H9 (cell line): Measurements from ENCODE around the gene MOB1B. TPM values are rescaled to one million over a fixed set of nuclear protein-coding genes. Genes with fewer than 3 reads are reported as not detected.

Source experiments
- DNase-seq: peaks from one replicate; pipeline ENCODE4 v3.0.0-alpha.2; 2017
- H2AFZ ChIP-seq: one replicate; pipeline ENCODE4 v1.6.1; 2013; ENCODE audit warnings: mild to moderate bottlenecking, low read length, control low read depth, moderate library complexity
- H2AK5ac ChIP-seq: 2 replicates; pipeline ENCODE4 v1.6.1; 2013; ENCODE audit warnings: low read length, control low read depth, mixed read lengths; ENCODE audit not compliant: insufficient read length
- H2BK120ac ChIP-seq: one replicate; pipeline ENCODE4 v1.6.1; 2013; ENCODE audit warnings: low read depth, mild to moderate bottlenecking, low read length, control low read depth, inconsistent platforms; ENCODE audit not compliant: poor library complexity, severe bottlenecking
- H2BK12ac ChIP-seq: 2 replicates; pipeline ENCODE4 v1.6.1; 2013; ENCODE audit warnings: low read length, control low read depth, mixed read lengths, low read depth; ENCODE audit not compliant: insufficient read length
- H2BK15ac ChIP-seq: 2 replicates; pipeline ENCODE4 v1.6.1; 2013; ENCODE audit warnings: low read depth, low read length, control low read depth
- H2BK20ac ChIP-seq: one replicate; pipeline ENCODE4 v1.6.1; 2013; ENCODE audit warnings: low read depth, mild to moderate bottlenecking, low read length, control low read depth, inconsistent platforms; ENCODE audit not compliant: poor library complexity, severe bottlenecking
- H2BK5ac ChIP-seq: 2 replicates; pipeline ENCODE4 v1.6.1; 2013; ENCODE audit warnings: low read length, control low read depth, mixed read lengths; ENCODE audit not compliant: insufficient read length
- H3K14ac ChIP-seq: 2 replicates; pipeline ENCODE4 v1.6.1; 2013; ENCODE audit warnings: low read length, control low read depth; ENCODE audit not compliant: insufficient read depth
- H3K18ac ChIP-seq: 2 replicates; pipeline ENCODE4 v1.6.1; 2013; ENCODE audit warnings: low read depth, mild to moderate bottlenecking, mixed read lengths, low read length, control low read depth; ENCODE audit not compliant: insufficient read length
- H3K23ac ChIP-seq: 2 replicates; pipeline ENCODE4 v1.6.1; 2013; ENCODE audit warnings: low read length, control low read depth, mixed read lengths, low read depth; ENCODE audit not compliant: insufficient read length
- H3K23me2 ChIP-seq: 2 replicates; pipeline ENCODE4 v1.6.1; 2013; ENCODE audit warnings: low read depth, mild to moderate bottlenecking, mixed read lengths, low read length, control low read depth; ENCODE audit not compliant: insufficient read length, poor library complexity, severe bottlenecking
- H3K27ac ChIP-seq: 2 replicates; pipeline ENCODE4 v1.5.1; 2013; ENCODE audit warnings: low read length, control low read depth, mixed read lengths, low read depth; ENCODE audit not compliant: insufficient read length
- H3K27me3 ChIP-seq: 2 replicates; pipeline ENCODE4 v1.6.1; 2013; ENCODE audit warnings: low read length, control low read depth, inconsistent platforms; ENCODE audit not compliant: insufficient read depth
- H3K4ac ChIP-seq: 2 replicates; pipeline ENCODE4 v1.6.1; 2013; ENCODE audit warnings: low read depth, mild to moderate bottlenecking, control low read depth, inconsistent platforms, low read length, moderate library complexity
- H3K4me1 ChIP-seq: 2 replicates; pipeline ENCODE4 v1.6.1; 2013; ENCODE audit warnings: low read length, control low read depth, inconsistent platforms; ENCODE audit not compliant: insufficient read depth
- H3K4me2 ChIP-seq: 2 replicates; pipeline ENCODE4 v1.6.1; 2013; ENCODE audit warnings: low read length, control low read depth, mixed read lengths; ENCODE audit not compliant: insufficient read length, insufficient read depth
- H3K56ac ChIP-seq: 2 replicates; pipeline ENCODE4 v1.6.1; 2013; ENCODE audit warnings: low read depth, mild to moderate bottlenecking, mixed read lengths, low read length, control low read depth; ENCODE audit not compliant: insufficient read length
- H3K79me1 ChIP-seq: 2 replicates; pipeline ENCODE4 v1.6.1; 2013; ENCODE audit warnings: low read depth, mild to moderate bottlenecking, moderate library complexity, low read length, control low read depth, inconsistent platforms; ENCODE audit not compliant: insufficient read depth, poor library complexity, severe bottlenecking
- H3K79me2 ChIP-seq: 2 replicates; pipeline ENCODE4 v1.6.1; 2013; ENCODE audit warnings: low read length, control low read depth, inconsistent platforms; ENCODE audit not compliant: insufficient read depth
- H3K9ac ChIP-seq: 2 replicates; pipeline ENCODE4 v1.6.1; 2013; ENCODE audit warnings: low read length, control low read depth, mixed read lengths; ENCODE audit not compliant: insufficient read length; ENCODE audit errors: extremely low read depth
- H3K9me3 ChIP-seq: one replicate; pipeline ENCODE4 v1.6.1; 2013; ENCODE audit warnings: low read depth, low read length, inconsistent platforms; ENCODE audit not compliant: control insufficient read depth
- H3T11ph ChIP-seq: one replicate; pipeline ENCODE4 v1.6.1; 2013; ENCODE audit warnings: mild to moderate bottlenecking, low read length, control low read depth, inconsistent platforms
- H4K20me1 ChIP-seq: one replicate; pipeline ENCODE4 v1.6.1; 2013; ENCODE audit not compliant: control insufficient read depth, insufficient read length, insufficient read depth
- H4K5ac ChIP-seq: 2 replicates; pipeline ENCODE4 v1.6.1; 2013; ENCODE audit warnings: low read depth, mild to moderate bottlenecking, mixed read lengths, low read length, control low read depth; ENCODE audit not compliant: insufficient read length
- H4K8ac ChIP-seq: replicated peaks from 2 replicates; pipeline ENCODE4 v1.6.1; 2013; ENCODE audit warnings: low read length, control low read depth, mixed read lengths, low read depth; ENCODE audit not compliant: insufficient read length
- H4K91ac ChIP-seq: 2 replicates; pipeline ENCODE4 v1.6.1; 2013; ENCODE audit warnings: low read depth, mild to moderate bottlenecking, moderate library complexity, mixed read lengths, low read length, control low read depth; ENCODE audit not compliant: insufficient read length
- H3K27ac Mint-ChIP-seq, 3 experiments: 2 replicates in 2 of 3; 3 replicates in 1 of 3; pipeline ENCODE4 v1.8.0; 2020 to 2021; ENCODE audit warnings: mixed read lengths in 3 of 3, mild to moderate bottlenecking in 1 of 3, moderate library complexity in 1 of 3
- H3K27me3 Mint-ChIP-seq: 2 replicates; pipeline ENCODE4 v1.8.0; 2021; ENCODE audit warnings: low read depth, mild to moderate bottlenecking, moderate library complexity, mixed read lengths
- H3K36me3 Mint-ChIP-seq, 3 experiments: 2 replicates in 2 of 3; 3 replicates in 1 of 3; pipeline ENCODE4 v1.8.0; 2020 to 2021; ENCODE audit warnings: low read depth in 3 of 3, mixed read lengths in 3 of 3; ENCODE audit not compliant: insufficient read depth in 1 of 3
- H3K4me1 Mint-ChIP-seq, 2 experiments: 2 replicates each; pipeline ENCODE4 v1.8.0; 2020; ENCODE audit warnings: mixed read lengths in 2 of 2
- H3K4me3 Mint-ChIP-seq, 2 experiments: 2 replicates in 1 of 2; 3 replicates in 1 of 2; pipeline ENCODE4 v1.8.0; 2020 to 2021; ENCODE audit warnings: mild to moderate bottlenecking in 2 of 2, mixed read lengths in 2 of 2, moderate library complexity in 1 of 2
- H3K9me3 Mint-ChIP-seq, 2 experiments: 2 replicates in 1 of 2; 3 replicates in 1 of 2; pipeline ENCODE4 v1.8.0; 2020; ENCODE audit warnings: mild to moderate bottlenecking in 2 of 2, mixed read lengths in 2 of 2, moderate library complexity in 1 of 2
- WGBS: extraction: QIAGEN DNeasy Blood & Tissue Kit; methylation state at CpG from one replicate; pipeline ENCODE4 v1.1.7; 2013; ENCODE audit warnings: missing lambda C conversion rate, low lambda C conversion rate, mixed read lengths; ENCODE audit not compliant: insufficient read length; ENCODE audit errors: extremely low coverage; 5-methylcytosine and 5-hydroxymethylcytosine counted together
- total RNA-seq: library from RNA; stranded (reverse); gene quantifications from 2 replicates; pipeline ENCODE4 v1.2.1, GENCODE V29; 2021
- TF ChIP-seq, protein P1 (sequence below): fragments of 200-600 bp; sonication (generic); conservative IDR thresholded peaks from 3 replicates; pipeline ENCODE4 v1.8.0; 2021; ENCODE audit warnings: antibody characterized with exemption, mild to moderate bottlenecking

The MOB1B gene
- total RNA-seq, 1 experiment from 2014 or later: 30.3 TPM

DNA sequence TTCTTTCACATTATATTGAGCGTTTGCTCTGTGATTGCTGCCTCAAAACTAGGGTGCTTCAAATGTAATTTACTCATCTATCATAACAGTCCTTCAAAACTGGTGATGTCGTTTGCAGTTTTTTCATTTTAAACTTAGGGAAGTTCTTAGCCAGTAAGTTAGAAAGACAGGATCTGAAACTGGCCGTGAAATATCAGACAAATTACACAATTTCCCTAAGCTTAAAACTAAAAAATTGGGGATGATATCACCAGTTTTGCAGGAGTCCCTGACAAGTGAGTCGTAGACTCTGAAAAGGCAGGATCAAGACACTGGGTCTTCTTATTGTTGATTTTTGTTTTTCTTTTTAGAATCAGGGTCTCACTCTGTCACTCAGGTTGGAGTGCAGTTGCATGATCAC is 44.8 kb downstream of the MOB1B start:
- Histone ChIP-seq H2AK5ac (no peak overlapping the region), H3K27ac (no peak overlapping the region), H3K56ac (no peak overlapping the region), H2AFZ (no peak overlapping the region), H3K14ac (no peak overlapping the region), H3T11ph (no peak overlapping the region), H3K4me2 (no peak overlapping the region), H2BK20ac (no peak overlapping the region), H4K8ac (no peak overlapping the region), H3K9ac (no peak overlapping the region), H3K4me1 (no peaks in the 10 kb centered on the region; the same call in 1 of the 2 replicates), H2BK5ac (no peak overlapping the region), H3K9me3 (no peaks in the 10 kb centered on the region), H3K27me3 (no peaks in the 10 kb centered on the region), H3K18ac (no peak overlapping the region), H4K91ac (no peak overlapping the region), H3K4ac (no peak overlapping the region), H3K79me2 (peaks cover 2% of the 10 kb centered on the region; the same call in 1 of the 2 replicates), H3K79me1 (no peaks in the 10 kb centered on the region), H2BK15ac (no peak overlapping the region), H2BK120ac (no peak overlapping the region), H3K23ac (no peak overlapping the region), H2BK12ac (no peak overlapping the region), H4K20me1 (no peaks in the 10 kb centered on the region), H3K23me2 (no peaks in the 10 kb centered on the region), H4K5ac (no peak overlapping the region)
- Mint-ChIP-seq H3K27me3 (no peaks in the 10 kb centered on the region), H3K4me1 (peaks cover 38 to 42% of the 10 kb centered on the region in 2 experiments), H3K27ac (peak overlapping the region in 1 of 3 experiments; percentile 97; a peak in 1 of 7 replicates), H3K9me3 (no peaks in the 10 kb centered on the region), H3K36me3 (peaks cover 0 to 3% (median 2%) of the 10 kb centered on the region in 3 experiments; a peak in 2 of 7 replicates), H3K4me3 (no peak overlapping the region)
- TF ChIP-seq, protein P1, sequence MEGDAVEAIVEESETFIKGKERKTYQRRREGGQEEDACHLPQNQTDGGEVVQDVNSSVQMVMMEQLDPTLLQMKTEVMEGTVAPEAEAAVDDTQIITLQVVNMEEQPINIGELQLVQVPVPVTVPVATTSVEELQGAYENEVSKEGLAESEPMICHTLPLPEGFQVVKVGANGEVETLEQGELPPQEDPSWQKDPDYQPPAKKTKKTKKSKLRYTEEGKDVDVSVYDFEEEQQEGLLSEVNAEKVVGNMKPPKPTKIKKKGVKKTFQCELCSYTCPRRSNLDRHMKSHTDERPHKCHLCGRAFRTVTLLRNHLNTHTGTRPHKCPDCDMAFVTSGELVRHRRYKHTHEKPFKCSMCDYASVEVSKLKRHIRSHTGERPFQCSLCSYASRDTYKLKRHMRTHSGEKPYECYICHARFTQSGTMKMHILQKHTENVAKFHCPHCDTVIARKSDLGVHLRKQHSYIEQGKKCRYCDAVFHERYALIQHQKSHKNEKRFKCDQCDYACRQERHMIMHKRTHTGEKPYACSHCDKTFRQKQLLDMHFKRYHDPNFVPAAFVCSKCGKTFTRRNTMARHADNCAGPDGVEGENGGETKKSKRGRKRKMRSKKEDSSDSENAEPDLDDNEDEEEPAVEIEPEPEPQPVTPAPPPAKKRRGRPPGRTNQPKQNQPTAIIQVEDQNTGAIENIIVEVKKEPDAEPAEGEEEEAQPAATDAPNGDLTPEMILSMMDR: no peak
- DNase-seq: no peak
- no CpG with 5 or more reads among the region's 4 CpGs for WGBS
